Keratinocyte (primary cell): ENCODE data around the gene FBXL5. TPM values are rescaled to one million over a fixed set of nuclear protein-coding genes. Genes with fewer than 3 reads are reported as not detected.

Experiments used
- DNase-seq: peaks from one replicate; pipeline ENCODE4 v3.0.0-alpha.2; 2011; ENCODE audit warnings: low read depth, missing footprints, low spot score
- FAIRE-seq: peaks from 2 replicates; lab custom pipeline; 2011; peaks lifted over from hg19 to GRCh38; lab: Jason Lieb, UNC
- H2AFZ ChIP-seq: 2 replicates; pipeline ENCODE4 v1.6.0; 2012; ENCODE audit warnings: low read length, control low read depth, inconsistent platforms; ENCODE audit not compliant: control insufficient read depth
- H3K27ac ChIP-seq: 2 replicates; pipeline ENCODE4 v1.5.1; 2011; ENCODE audit warnings: low read length; ENCODE audit not compliant: control insufficient read depth, insufficient read depth
- H3K27me3 ChIP-seq: 3 replicates; pipeline ENCODE4 v1.6.0; 2011; ENCODE audit warnings: low read length; ENCODE audit not compliant: control insufficient read depth, insufficient read depth; ENCODE audit errors: extremely low read depth
- H3K36me3 ChIP-seq, 2 experiments: 2 replicates in 1 of 2; 3 replicates in 1 of 2; pipeline ENCODE4 v1.5.1; 2011; ENCODE audit warnings: low read length in 2 of 2, mild to moderate bottlenecking in 1 of 2; ENCODE audit not compliant: control insufficient read depth in 2 of 2, insufficient read depth in 2 of 2; ENCODE audit errors: extremely low read depth in 1 of 2
- H3K4me1 ChIP-seq: 3 replicates; pipeline ENCODE4 v1.5.1; 2011; ENCODE audit warnings: low read length; ENCODE audit not compliant: control insufficient read depth, insufficient read depth; ENCODE audit errors: extremely low read depth
- H3K4me2 ChIP-seq: 3 replicates; pipeline ENCODE4 v1.6.0; 2011; ENCODE audit warnings: low read depth, low read length; ENCODE audit not compliant: control insufficient read depth, insufficient read depth; ENCODE audit errors: extremely low read depth
- H3K4me3 ChIP-seq, 3 experiments: fragments of 200-600 bp in 1 of 3; sonication (generic) in 1 of 3; 2 replicates in 2 of 3; 3 replicates in 1 of 3; pipeline ENCODE4 v1.5.1; 2011 to 2016; ENCODE audit warnings: low read length in 3 of 3, mild to moderate bottlenecking in 3 of 3, control low read depth in 2 of 3, inconsistent platforms in 1 of 3, low read depth in 1 of 3, mixed read lengths in 1 of 3, mixed run types in 1 of 3, moderate library complexity in 1 of 3; ENCODE audit not compliant: control insufficient read depth in 2 of 3, insufficient read depth in 2 of 3; ENCODE audit errors: extremely low read depth in 1 of 3
- H3K79me2 ChIP-seq: 2 replicates; pipeline ENCODE4 v1.6.0; 2012; ENCODE audit warnings: low read length; ENCODE audit not compliant: control insufficient read depth, insufficient read depth
- H3K9ac ChIP-seq: 3 replicates; pipeline ENCODE4 v1.6.0; 2011; ENCODE audit warnings: low read length; ENCODE audit not compliant: control insufficient read depth, insufficient read depth; ENCODE audit errors: extremely low read depth
- H3K9me1 ChIP-seq: 3 replicates; pipeline ENCODE4 v1.6.0; 2011; ENCODE audit warnings: low read length; ENCODE audit not compliant: control insufficient read depth, insufficient read depth; ENCODE audit errors: extremely low read depth
- H3K9me3 ChIP-seq: 2 replicates; pipeline ENCODE4 v1.5.1; 2012; ENCODE audit warnings: low read depth, low read length; ENCODE audit not compliant: control insufficient read depth
- H4K20me1 ChIP-seq: 3 replicates; pipeline ENCODE4 v1.6.0; 2011; ENCODE audit warnings: low read length; ENCODE audit not compliant: control insufficient read depth, insufficient read depth; ENCODE audit errors: extremely low read depth
- CTCF ChIP-seq, 3 experiments: IDR thresholded peaks in 1 of 3; conservative IDR thresholded peaks in 1 of 3; optimal IDR thresholded peaks in 1 of 3; 2 replicates in 2 of 3; 3 replicates in 1 of 3; pipeline versions ENCODE3 to v1.5.1; 2011; ENCODE audit warnings: low read length in 3 of 3, mild to moderate bottlenecking in 3 of 3, moderate library complexity in 2 of 3, control low read depth in 1 of 3, inconsistent platforms in 1 of 3; ENCODE audit not compliant: insufficient read depth in 2 of 3; ENCODE audit errors: extremely low read depth in 1 of 3
- EZH2 ChIP-seq: IDR thresholded peaks from one replicate; pipeline ENCODE4 v1.6.1; 2012; ENCODE audit warnings: inconsistent platforms, mild to moderate bottlenecking, low read length, moderate library complexity
- dilution Hi-C: fragments of 300-500 bp; cut with MboI; formaldehyde crosslinking; loops from one replicate; pipeline ENCODE4 v1.7.0; 2020; ENCODE audit warnings: low sequenced_read_pairs; ENCODE audit not compliant: extremely low pct_ligation_motif_present
- polyA plus RNA-seq, 5 experiments: library from polyadenylated mRNA; depleted of rRNA in 3 of 5; stranded (reverse) in 3 of 5; stranded (forward) in 1 of 5; unstranded in 1 of 5; fragments of >200 nt; gene quantifications; 1 replicate in 1 of 5; 2 replicates in 3 of 5; 3 replicates in 1 of 5; pipeline versions ENCODE4 v1.2.1 to v1.2.3, GENCODE V29; 2011 to 2012; ENCODE audit warnings: missing spikeins in 2 of 5, low read depth in 1 of 5, low replicate concordance in 1 of 5

Gene FBXL5
- polyA plus RNA-seq, 1 donor (not counting 4 experiments of a cell fraction or from before 2014, with no cell fraction given) = 63.1 TPM

- H3K27ac ChIP-seq = peak overlapping the region; percentile 96
- dilution Hi-C loops = no loop called here
- DNase-seq = no peak
These were observed 28.0 kb upstream of the FBXL5 start for GRCh38 chr4:15683143-15683495.

GRCh38 chr4:15682242-15683142, 27.3 kb upstream of the FBXL5 start:
- peaks cover 77% of the 10 kb centered on the region for H3K79me2 ChIP-seq
- H3K27me3 ChIP-seq = no peaks in the 10 kb centered on the region
- H2AFZ ChIP-seq = no peak overlapping the region
- no peaks in the 10 kb centered on the region for H4K20me1 ChIP-seq
- FAIRE-seq (peak; percentile 20), DNase-seq (no peak)
- H3K36me3 ChIP-seq = peaks cover 0 to 14% of the 10 kb centered on the region in 2 experiments
- dilution Hi-C loops = no loop called here
- peaks cover 41% of the 10 kb centered on the region for H3K4me1 ChIP-seq
- H3K9me1 ChIP-seq = no peaks in the 10 kb centered on the region
- peak overlapping the region; percentile 60 to 91 (median 72) for H3K4me3 ChIP-seq
- peak overlapping the region; percentile 98 for H3K9ac ChIP-seq
- H3K9me3 ChIP-seq = no peaks in the 10 kb centered on the region
- H3K27ac ChIP-seq = peak overlapping the region; percentile 96
- H3K4me2 ChIP-seq = peak overlapping the region; percentile 93
- TF ChIP-seq CTCF (optimal IDR thresholded peaks at IDR 0.05 in 1 of 3, IDR thresholded peaks at IDR 0.05 in 1 of 3, conservative IDR thresholded peaks at IDR 0.05 in 1 of 3; ENCODE audit: extremely low read depth in 1 of 3, insufficient read depth in 2 of 3, low read length in 3 of 3) (no peak), EZH2 (no peak)

More at GRCh38 chr4:15683143-15683495, 28.0 kb upstream of the FBXL5 start:
- Histone ChIP-seq H4K20me1 (no peaks in the 10 kb centered on the region), H3K4me2 (peak overlapping the region; percentile 93), H3K4me3 (peak overlapping the region; percentile 60 to 91 (median 72)), H3K79me2 (peaks cover 75% of the 10 kb centered on the region), H3K36me3 (peaks cover 0 to 14% of the 10 kb centered on the region in 2 experiments), H3K4me1 (peaks cover 35% of the 10 kb centered on the region), H3K9me3 (no peaks in the 10 kb centered on the region), H3K9me1 (no peaks in the 10 kb centered on the region), H3K9ac (peak overlapping the region; percentile 98), H3K27me3 (no peaks in the 10 kb centered on the region), H2AFZ (no peak overlapping the region)
- TF ChIP-seq CTCF (optimal IDR thresholded peaks at IDR 0.05 in 1 of 3, IDR thresholded peaks at IDR 0.05 in 1 of 3, conservative IDR thresholded peaks at IDR 0.05 in 1 of 3; ENCODE audit: extremely low read depth in 1 of 3, insufficient read depth in 2 of 3, low read length in 3 of 3) (no peak), EZH2 (no peak)
- FAIRE-seq = no peak
